SU-DHL-6 (cell line): ENCODE data around the gene INO80E.

Experiments
- H2AFZ ChIP-seq: fragments of 200-600 bp; sonication (generic); 2 replicates; pipeline ENCODE4 v1.6.1; 2014; ENCODE audit warnings: low read depth, mild to moderate bottlenecking, moderate library complexity, mixed read lengths, antibody characterized with exemption, low read length; ENCODE audit not compliant: severe bottlenecking
- H3F3A ChIP-seq: fragments of 200-600 bp; shearing (Covaris generic); 2 replicates; pipeline ENCODE4 v1.6.0; 2016; ENCODE audit warnings: antibody characterized with exemption, mild to moderate bottlenecking; ENCODE audit not compliant: insufficient read depth
- H3K27ac ChIP-seq: fragments of 200-600 bp; sonication (generic); 2 replicates; pipeline ENCODE4 v1.5.1; 2016; ENCODE audit warnings: low read depth, mild to moderate bottlenecking, low read length, moderate library complexity, mixed read lengths
- H3K27me3 ChIP-seq: fragments of 200-600 bp; sonication (generic), shearing (Covaris generic); 2 replicates; pipeline ENCODE4 v1.6.0; 2014; ENCODE audit warnings: mild to moderate bottlenecking, low read length
- H3K36me3 ChIP-seq: fragments of 200-600 bp; sonication (generic); 2 replicates; pipeline ENCODE4 v1.6.1; 2014; ENCODE audit warnings: mild to moderate bottlenecking, low read length, mixed read lengths
- H3K4me2 ChIP-seq: fragments of 300-600, 200-600 bp; shearing (Covaris generic), sonication (generic); 2 replicates; pipeline ENCODE4 v1.6.0; 2014; ENCODE audit warnings: low read length, low read depth, mild to moderate bottlenecking; ENCODE audit not compliant: poor library complexity, severe bottlenecking
- H3K4me3 ChIP-seq: fragments of 200-600 bp; sonication (generic); 2 replicates; pipeline ENCODE4 v1.5.1; 2014; ENCODE audit warnings: antibody characterized with exemption, low read length, mild to moderate bottlenecking, mixed read lengths; ENCODE audit not compliant: insufficient read depth, poor library complexity, severe bottlenecking
- H3K79me2 ChIP-seq: fragments of 200-600 bp; sonication (generic); 2 replicates; pipeline ENCODE4 v1.6.1; 2014; ENCODE audit warnings: mild to moderate bottlenecking, low read length, moderate library complexity; ENCODE audit not compliant: insufficient read depth
- H3K9ac ChIP-seq: fragments of 200-600 bp; sonication (generic); 2 replicates; pipeline ENCODE4 v1.7.0; 2014; ENCODE audit warnings: mild to moderate bottlenecking, low read length
- H3K9me2 ChIP-seq: fragments of 200-600 bp; sonication (generic); replicated peaks from 2 replicates; pipeline ENCODE4 v1.6.1; 2014; ENCODE audit warnings: low read length; ENCODE audit not compliant: insufficient read depth
- H3K9me3 ChIP-seq: fragments of 200-600 bp; sonication (generic); 2 replicates; pipeline ENCODE4 v1.6.1; 2014; ENCODE audit warnings: low read length, mixed read lengths; ENCODE audit not compliant: insufficient read depth
- H4K20me1 ChIP-seq: fragments of 200-600 bp; sonication (generic); 2 replicates; pipeline ENCODE4 v1.6.1; 2014; ENCODE audit warnings: low read depth, mild to moderate bottlenecking, antibody characterized with exemption, low read length, moderate library complexity, mixed read lengths
- EZH2phosphoT487 ChIP-seq: fragments of 200-600 bp; sonication (generic), shearing (Covaris generic); conservative IDR thresholded peaks from 2 replicates; pipeline ENCODE4 v1.6.1; 2018; ENCODE audit warnings: mild to moderate bottlenecking, antibody characterized with exemption, low read length, moderate library complexity, mixed read lengths
- TF ChIP-seq, protein P1 (sequence below): fragments of 200-600 bp; sonication (generic); IDR thresholded peaks from one replicate; pipeline ENCODE4 v1.5.1; 2017; ENCODE audit warnings: antibody characterized with exemption, mild to moderate bottlenecking, low read length, moderate library complexity; ENCODE audit not compliant: insufficient read depth, poor library complexity, severe bottlenecking

The INO80E gene

DNA sequence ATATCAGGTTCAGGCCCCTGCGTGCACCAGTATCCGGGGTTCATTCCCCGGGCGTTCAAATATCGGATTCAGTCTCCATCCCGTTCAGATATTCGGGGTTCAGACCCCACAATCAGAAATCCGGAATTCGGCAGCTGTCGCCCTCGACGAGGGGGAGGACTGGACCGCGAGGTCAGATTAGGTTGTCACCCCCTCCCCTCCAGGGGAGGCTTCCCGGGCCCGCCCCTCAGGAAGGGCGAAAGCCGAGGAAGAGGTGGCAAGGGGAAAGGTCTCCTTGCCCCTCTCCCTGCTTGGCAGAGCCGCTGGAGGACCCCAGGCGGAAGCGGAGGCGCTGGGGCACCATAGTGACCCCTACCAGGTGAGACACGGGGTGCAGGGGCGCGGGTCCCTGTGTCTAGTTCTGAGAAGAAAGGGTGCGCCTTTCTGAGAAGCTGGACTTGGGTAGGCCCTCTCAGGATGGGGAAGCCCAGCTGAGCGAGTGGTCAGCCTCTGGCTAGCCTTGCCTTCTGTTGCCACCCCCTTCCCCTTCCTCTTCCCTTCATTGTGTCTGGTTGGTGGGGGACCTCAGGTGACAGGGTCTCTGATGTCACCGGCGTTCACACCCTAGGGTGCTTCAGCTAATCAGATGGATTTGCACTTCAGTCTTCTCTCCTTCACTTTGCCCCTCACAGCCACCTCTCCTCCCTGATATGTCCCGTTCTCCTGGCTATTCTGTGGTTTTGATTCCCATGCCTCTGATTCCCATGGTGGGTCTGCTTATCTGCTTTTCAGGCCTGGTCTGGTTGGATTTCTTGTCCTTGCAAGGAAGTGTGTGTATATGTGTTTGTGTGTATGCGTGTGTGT lies 21.5 kb upstream of the INO80E start:
- no peaks in the 10 kb centered on the region for H3K27me3 ChIP-seq
- H3K4me2 ChIP-seq, result peak overlapping the region; percentile 78
- H3K9me3 ChIP-seq, result no peaks in the 10 kb centered on the region
- peak overlapping the region; percentile 68 for H3K27ac ChIP-seq
- TF ChIP-seq, protein P1, sequence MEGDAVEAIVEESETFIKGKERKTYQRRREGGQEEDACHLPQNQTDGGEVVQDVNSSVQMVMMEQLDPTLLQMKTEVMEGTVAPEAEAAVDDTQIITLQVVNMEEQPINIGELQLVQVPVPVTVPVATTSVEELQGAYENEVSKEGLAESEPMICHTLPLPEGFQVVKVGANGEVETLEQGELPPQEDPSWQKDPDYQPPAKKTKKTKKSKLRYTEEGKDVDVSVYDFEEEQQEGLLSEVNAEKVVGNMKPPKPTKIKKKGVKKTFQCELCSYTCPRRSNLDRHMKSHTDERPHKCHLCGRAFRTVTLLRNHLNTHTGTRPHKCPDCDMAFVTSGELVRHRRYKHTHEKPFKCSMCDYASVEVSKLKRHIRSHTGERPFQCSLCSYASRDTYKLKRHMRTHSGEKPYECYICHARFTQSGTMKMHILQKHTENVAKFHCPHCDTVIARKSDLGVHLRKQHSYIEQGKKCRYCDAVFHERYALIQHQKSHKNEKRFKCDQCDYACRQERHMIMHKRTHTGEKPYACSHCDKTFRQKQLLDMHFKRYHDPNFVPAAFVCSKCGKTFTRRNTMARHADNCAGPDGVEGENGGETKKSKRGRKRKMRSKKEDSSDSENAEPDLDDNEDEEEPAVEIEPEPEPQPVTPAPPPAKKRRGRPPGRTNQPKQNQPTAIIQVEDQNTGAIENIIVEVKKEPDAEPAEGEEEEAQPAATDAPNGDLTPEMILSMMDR, result no peak
- TF ChIP-seq EZH2phosphoT487, result no peak
- H3F3A ChIP-seq, result peaks cover 16% of the 10 kb centered on the region
- H2AFZ ChIP-seq, result peak overlapping the region; percentile 67
- H4K20me1 ChIP-seq, result no peaks in the 10 kb centered on the region
- H3K79me2 ChIP-seq, result peaks cover 37% of the 10 kb centered on the region
- peak overlapping the region; percentile 97 for H3K9ac ChIP-seq
- H3K9me2 ChIP-seq, result no peaks in the 10 kb centered on the region
- peak overlapping the region; percentile 82 for H3K4me3 ChIP-seq
- H3K36me3 ChIP-seq, result 0 out of 2 replicates have a peak, but pooled peaks cover 2% of the 10 kb centered on the region

DNA sequence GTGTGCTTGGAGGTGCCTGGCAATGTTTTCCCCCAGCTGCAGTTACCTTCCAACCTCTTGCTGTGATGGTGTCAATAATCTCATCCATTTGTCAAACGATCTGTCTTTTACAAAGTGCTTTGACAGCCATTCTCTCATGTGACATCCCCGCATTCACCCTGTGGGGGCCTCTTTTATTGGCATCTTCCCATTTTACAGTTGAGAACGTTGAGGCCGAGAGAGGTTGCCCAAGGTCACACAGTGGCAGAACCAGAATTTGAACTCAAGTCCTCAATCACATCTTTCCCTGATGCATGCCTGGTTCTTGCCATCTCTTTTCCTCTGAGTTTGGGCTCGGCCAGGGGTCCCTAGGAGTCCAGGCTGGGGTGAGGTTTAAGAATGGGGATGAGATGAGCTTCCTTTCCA lies 20.9 kb upstream of the INO80E start:
- H3K4me2 ChIP-seq, result peak overlapping the region; percentile 78
- peaks cover 16% of the 10 kb centered on the region for H3F3A ChIP-seq
- H3K9me2 ChIP-seq, result no peaks in the 10 kb centered on the region
- H3K36me3 ChIP-seq, result 0 out of 2 replicates have a peak, but pooled peaks cover 4% of the 10 kb centered on the region
- TF ChIP-seq EZH2phosphoT487, result no peak
- TF ChIP-seq, protein P1, result no peak
- no peaks in the 10 kb centered on the region for H3K27me3 ChIP-seq
- H3K27ac ChIP-seq, result peak overlapping the region; percentile 8
- peaks cover 37% of the 10 kb centered on the region for H3K79me2 ChIP-seq
- H3K9me3 ChIP-seq, result no peaks in the 10 kb centered on the region
- H4K20me1 ChIP-seq, result no peaks in the 10 kb centered on the region
- no peak overlapping the region for H2AFZ ChIP-seq
- H3K9ac ChIP-seq, result peak overlapping the region; percentile 97
- H3K4me3 ChIP-seq, result peak overlapping the region; percentile 82

DNA sequence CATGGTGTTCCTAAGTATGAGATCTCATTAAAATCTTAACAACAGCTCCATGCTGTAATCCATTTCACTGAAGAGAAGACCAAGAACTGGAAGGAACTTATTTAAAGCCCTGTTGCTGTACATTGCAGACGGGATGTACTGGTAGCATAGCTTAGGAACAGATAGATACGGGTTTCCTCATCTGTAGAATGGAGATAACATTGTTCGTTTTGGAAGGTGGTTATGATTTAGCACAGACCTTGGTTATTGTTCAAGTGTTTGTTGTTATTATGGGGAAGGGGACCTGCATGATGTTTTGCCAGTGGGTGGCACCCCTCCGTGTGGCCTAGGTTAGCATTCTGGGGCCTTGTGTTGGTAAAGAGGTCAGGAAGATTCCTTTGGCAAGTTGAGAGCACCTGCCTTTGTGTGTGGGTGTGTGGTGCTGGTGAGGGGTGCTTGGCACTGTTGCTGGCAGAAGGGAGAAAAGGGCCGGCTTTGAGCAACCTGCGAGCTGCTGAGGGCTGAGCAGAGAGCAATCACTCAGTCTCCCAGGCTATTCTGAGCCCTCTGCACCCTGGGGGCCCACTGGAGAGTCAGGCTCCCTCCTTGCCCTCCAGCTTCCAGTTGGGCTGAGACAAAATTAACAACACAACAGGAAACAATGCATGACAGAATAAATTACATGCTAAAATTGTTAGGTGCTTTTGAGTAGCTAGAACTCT lies 20.1 kb upstream of the INO80E start:
- Histone ChIP-seq H3K27ac (peak overlapping the region; percentile 8; the same call in 1 of the 2 replicates), H3K9ac (peak overlapping the region; percentile 97), H3K9me3 (no peaks in the 10 kb centered on the region), H3K36me3 (0 out of 2 replicates have a peak, but pooled peaks cover 4% of the 10 kb centered on the region), H2AFZ (no peak overlapping the region), H4K20me1 (no peaks in the 10 kb centered on the region), H3K27me3 (no peaks in the 10 kb centered on the region), H3K79me2 (peaks cover 37% of the 10 kb centered on the region), H3F3A (peaks cover 16% of the 10 kb centered on the region), H3K9me2 (no peaks in the 10 kb centered on the region), H3K4me3 (peak overlapping the region; percentile 82), H3K4me2 (peak overlapping the region; percentile 78)
- TF ChIP-seq EZH2phosphoT487, result no peak
- TF ChIP-seq, protein P1, result no peak
